CD4-positive, alpha-beta T cell treated with Interleukin-15 for 1 hour (primary cell): ENCODE results near the gene TRAF1.

Source experiments
- DNase-seq: peaks from one replicate; pipeline ENCODE4 v3.0.0-alpha.2; 2020

Gene TRAF1

GRCh38 chr9:120866651-120867050, 59.9 kb downstream of the TRAF1 start:
- DNase-seq = no peak

GRCh38 chr9:120865809-120866208, 60.8 kb downstream of the TRAF1 start:
- DNase-seq = no peak

- DNase-seq = no peak
Measured at GRCh38 chr9:120865176-120865575, 61.4 kb downstream of the TRAF1 start.

GRCh38 chr9:120864719-120865118, 61.9 kb downstream of the TRAF1 start:
- DNase-seq = no peak

- no peak for DNase-seq
Measured at GRCh38 chr9:120863833-120864232, 62.8 kb downstream of the TRAF1 start.

GRCh38 chr9:120862452-120862851, 64.1 kb downstream of the TRAF1 start:
- DNase-seq = no peak

- no peak for DNase-seq
Measured at GRCh38 chr9:120861935-120862334, 64.7 kb downstream of the TRAF1 start.

GRCh38 chr9:120860083-120860482, 66.5 kb downstream of the TRAF1 start:
- DNase-seq = no peak

- no peak for DNase-seq
Measured at GRCh38 chr9:120859361-120859760, 67.2 kb downstream of the TRAF1 start.

- DNase-seq = no peak
Measured at GRCh38 chr9:120857902-120858301, 68.7 kb downstream of the TRAF1 start.

GRCh38 chr9:120857481-120857880, 69.1 kb downstream of the TRAF1 start:
- no peak for DNase-seq

GRCh38 chr9:120856700-120857099, 69.9 kb downstream of the TRAF1 start:
- DNase-seq = no peak

- no peak for DNase-seq
Measured at GRCh38 chr9:120855827-120856670, 70.5 kb downstream of the TRAF1 start.

GRCh38 chr9:120854596-120855327, 71.8 kb downstream of the TRAF1 start:
- DNase-seq = no peak

- DNase-seq = no peak
Measured at GRCh38 chr9:120853198-120853597, 73.4 kb downstream of the TRAF1 start.
